ENCODE results near the gene FAT1.

FAT1 gene

GRCh38 chr4:186650401-186651180, 73.1 kb downstream of the FAT1 start:
- FAIRE-seq, result peak; percentile 94

GRCh38 chr4:186647821-186648220, 75.8 kb downstream of the FAT1 start:
- no peak for FAIRE-seq

- FAIRE-seq, result no peak
Measured at GRCh38 chr4:186644737-186645261, 78.9 kb downstream of the FAT1 start.

- FAIRE-seq, result no peak
Measured at GRCh38 chr4:186644311-186644638, 79.4 kb downstream of the FAT1 start.

GRCh38 chr4:186643501-186644310, 80.0 kb downstream of the FAT1 start:
- no peak for FAIRE-seq

GRCh38 chr4:186642998-186643397, 80.7 kb downstream of the FAT1 start:
- FAIRE-seq, result no peak

GRCh38 chr4:186642530-186642929, 81.1 kb downstream of the FAT1 start:
- FAIRE-seq, result no peak

GRCh38 chr4:186634591-186635128, 89.0 kb downstream of the FAT1 start:
- no peak for FAIRE-seq

GRCh38 chr4:186633844-186634243, 89.8 kb downstream of the FAT1 start:
- no peak for FAIRE-seq

- FAIRE-seq, result no peak
Measured at GRCh38 chr4:186630128-186630527, 93.5 kb downstream of the FAT1 start.

- FAIRE-seq, result no peak
Measured at GRCh38 chr4:186628058-186628711, 95.5 kb downstream of the FAT1 start.

GRCh38 chr4:186627226-186627865, 96.3 kb downstream of the FAT1 start:
- FAIRE-seq, result no peak

GRCh38 chr4:186624951-186625350, 98.7 kb downstream of the FAT1 start:
- no peak for FAIRE-seq

- no peak for FAIRE-seq
Measured at GRCh38 chr4:186623546-186623945, 100.1 kb downstream of the FAT1 start.

GRCh38 chr4:186622788-186623464, 100.7 kb downstream of the FAT1 start:
- FAIRE-seq, result no peak

GRCh38 chr4:186621959-186622553, 101.6 kb downstream of the FAT1 start:
- FAIRE-seq, result no peak

- no peak for FAIRE-seq
Measured at GRCh38 chr4:186619088-186619487, 104.6 kb downstream of the FAT1 start.

GRCh38 chr4:186617921-186618320, 105.7 kb downstream of the FAT1 start:
- no peak for FAIRE-seq

GRCh38 chr4:186607490-186607889, 116.2 kb downstream of the FAT1 start:
- no peak for FAIRE-seq

GRCh38 chr4:186606591-186606992, 117.1 kb downstream of the FAT1 start:
- FAIRE-seq, result no peak

GRCh38 chr4:186605261-186605865, 118.3 kb downstream of the FAT1 start:
- FAIRE-seq, result no peak

All from A204.1 (cell line).